Muscle layer of duodenum (tissue), 2 donors: Measurements from ENCODE around the gene DDX24.

Source experiments
- H3K27ac ChIP-seq: one replicate; pipeline ENCODE4 v1.7.0; 2013; ENCODE audit warnings: mild to moderate bottlenecking, low read length
- H3K27me3 ChIP-seq: one replicate; pipeline ENCODE4 v1.7.0; 2013; ENCODE audit warnings: low read depth, mild to moderate bottlenecking, control low read depth, low read length
- H3K36me3 ChIP-seq, 2 donors: one replicate each; pipeline ENCODE4 v1.7.0; 2013; ENCODE audit warnings: low read length in 2 of 2, control low read depth in 1 of 2, mild to moderate bottlenecking in 1 of 2; ENCODE audit not compliant: insufficient read depth in 2 of 2, control insufficient read depth in 1 of 2
- H3K4me1 ChIP-seq, 2 donors: one replicate each; pipeline ENCODE4 v1.7.0; 2013; ENCODE audit warnings: low read length in 2 of 2, mild to moderate bottlenecking in 2 of 2, control low read depth in 1 of 2, moderate library complexity in 1 of 2; ENCODE audit not compliant: insufficient read depth in 2 of 2, control insufficient read depth in 1 of 2
- H3K4me3 ChIP-seq, 2 donors: one replicate each; pipeline ENCODE4 v1.7.0; 2013; ENCODE audit warnings: low read length in 2 of 2, low read depth in 1 of 2, mild to moderate bottlenecking in 1 of 2
- H3K9me3 ChIP-seq, 2 donors: one replicate each; pipeline ENCODE4 v1.7.0; 2013; ENCODE audit warnings: low read length in 2 of 2, control low read depth in 1 of 2, mild to moderate bottlenecking in 1 of 2; ENCODE audit not compliant: control insufficient read depth in 1 of 2
- donor health status: healthy.

The DDX24 gene

GRCh38 chr14:94038921-94039629 lies 41.9 kb downstream of the DDX24 start:
- peaks cover 0 to 3% of the 10 kb centered on the region in 2 donors for H3K36me3 ChIP-seq
- peaks cover 3 to 16% of the 10 kb centered on the region in 2 donors for H3K4me1 ChIP-seq
- H3K27me3 ChIP-seq = no peaks in the 10 kb centered on the region
- H3K9me3 ChIP-seq = no peaks in the 10 kb centered on the region
- H3K27ac ChIP-seq = no peak overlapping the region
- no peak overlapping the region for H3K4me3 ChIP-seq

GRCh38 chr14:94038510-94038909 lies 42.5 kb downstream of the DDX24 start:
- H3K4me3 ChIP-seq = no peak overlapping the region
- H3K27ac ChIP-seq = no peak overlapping the region
- H3K36me3 ChIP-seq = no peaks in the 10 kb centered on the region
- no peaks in the 10 kb centered on the region for H3K9me3 ChIP-seq
- H3K27me3 ChIP-seq = no peaks in the 10 kb centered on the region
- H3K4me1 ChIP-seq = peaks cover 3 to 16% of the 10 kb centered on the region in 2 donors

GRCh38 chr14:94037954-94038353 lies 43.0 kb downstream of the DDX24 start:
- no peaks in the 10 kb centered on the region for H3K27me3 ChIP-seq
- H3K4me3 ChIP-seq = no peak overlapping the region
- no peaks in the 10 kb centered on the region for H3K36me3 ChIP-seq
- no peaks in the 10 kb centered on the region for H3K9me3 ChIP-seq
- no peak overlapping the region for H3K27ac ChIP-seq
- H3K4me1 ChIP-seq = peaks cover 3 to 16% of the 10 kb centered on the region in 2 donors

- Histone ChIP-seq H3K27me3 (no peaks in the 10 kb centered on the region), H3K9me3 (no peaks in the 10 kb centered on the region), H3K36me3 (no peaks in the 10 kb centered on the region), H3K4me1 (peaks cover 0 to 3% of the 10 kb centered on the region in 2 donors), H3K27ac (no peak overlapping the region), H3K4me3 (no peak overlapping the region)
Measured at GRCh38 chr14:94036313-94037167, 44.5 kb downstream of the DDX24 start.

- H3K9me3 ChIP-seq = no peaks in the 10 kb centered on the region
- H3K4me3 ChIP-seq = no peak overlapping the region
- H3K27ac ChIP-seq = no peak overlapping the region
- no peaks in the 10 kb centered on the region for H3K36me3 ChIP-seq
- no peaks in the 10 kb centered on the region for H3K4me1 ChIP-seq
- no peaks in the 10 kb centered on the region for H3K27me3 ChIP-seq
Measured at GRCh38 chr14:94034886-94035285, 46.1 kb downstream of the DDX24 start.

- Histone ChIP-seq H3K36me3 (no peaks in the 10 kb centered on the region), H3K27me3 (no peaks in the 10 kb centered on the region), H3K4me1 (no peaks in the 10 kb centered on the region), H3K4me3 (no peak overlapping the region), H3K9me3 (no peaks in the 10 kb centered on the region), H3K27ac (no peak overlapping the region)
Measured at GRCh38 chr14:94031883-94032279, 49.1 kb downstream of the DDX24 start.

GRCh38 chr14:94031161-94031882 lies 49.7 kb downstream of the DDX24 start:
- no peaks in the 10 kb centered on the region for H3K27me3 ChIP-seq
- H3K4me3 ChIP-seq = no peak overlapping the region
- no peaks in the 10 kb centered on the region for H3K9me3 ChIP-seq
- no peak overlapping the region for H3K27ac ChIP-seq
- H3K36me3 ChIP-seq = no peaks in the 10 kb centered on the region
- H3K4me1 ChIP-seq = no peaks in the 10 kb centered on the region

GRCh38 chr14:94030571-94030970 lies 50.4 kb downstream of the DDX24 start:
- H3K9me3 ChIP-seq = no peaks in the 10 kb centered on the region
- H3K4me3 ChIP-seq = no peak overlapping the region
- no peaks in the 10 kb centered on the region for H3K27me3 ChIP-seq
- no peaks in the 10 kb centered on the region for H3K36me3 ChIP-seq
- peaks cover 0 to 3% of the 10 kb centered on the region in 2 donors for H3K4me1 ChIP-seq
- no peak overlapping the region for H3K27ac ChIP-seq

- Histone ChIP-seq H3K36me3 (no peaks in the 10 kb centered on the region), H3K9me3 (no peaks in the 10 kb centered on the region), H3K27me3 (no peaks in the 10 kb centered on the region), H3K4me1 (peaks cover 0 to 3% of the 10 kb centered on the region in 2 donors), H3K4me3 (no peak overlapping the region), H3K27ac (no peak overlapping the region)
Measured at GRCh38 chr14:94029671-94030203, 51.3 kb downstream of the DDX24 start.

GRCh38 chr14:94029265-94029664 lies 51.7 kb downstream of the DDX24 start:
- Histone ChIP-seq H3K4me3 (no peak overlapping the region), H3K9me3 (no peaks in the 10 kb centered on the region), H3K36me3 (no peaks in the 10 kb centered on the region), H3K27me3 (no peaks in the 10 kb centered on the region), H3K27ac (no peak overlapping the region), H3K4me1 (peaks cover 0 to 3% of the 10 kb centered on the region in 2 donors)

GRCh38 chr14:94028450-94028826 lies 52.6 kb downstream of the DDX24 start:
- no peaks in the 10 kb centered on the region for H3K27me3 ChIP-seq
- no peaks in the 10 kb centered on the region for H3K36me3 ChIP-seq
- H3K4me3 ChIP-seq = no peak overlapping the region
- peaks cover 0 to 3% of the 10 kb centered on the region in 2 donors for H3K4me1 ChIP-seq
- H3K27ac ChIP-seq = no peak overlapping the region
- H3K9me3 ChIP-seq = no peaks in the 10 kb centered on the region
